ENCODE data around the gene GGT6.

The GGT6 gene

GRCh38 chr17:4558347-4558971 is 1.9 kb downstream of the GGT6 start (continued):
- TF ChIP-seq ZBTB11 (tag by site-specific recombination; conservative IDR thresholded peaks at IDR 0.05; ENCODE audit: low read depth), result no peak
- no peak for TF ChIP-seq ZSCAN18 (tag by site-specific recombination; IDR thresholded peaks at IDR 0.05)
- no peak for TF ChIP-seq PBX3 (CRISPR knock-in tag; IDR thresholded peaks at IDR 0.05)
- TF ChIP-seq ZNF654 (tag by site-specific recombination; IDR thresholded peaks at IDR 0.05; ENCODE audit: low read depth), result no peak
- no peak for TF ChIP-seq ZNF174 (tag by site-specific recombination; IDR thresholded peaks at IDR 0.05)

- Histone ChIP-seq H3K4me3 (ENCODE audit: low read depth, low read length) (no peak overlapping the region), H3K36me3 (ENCODE audit: control insufficient read depth in 2 of 2, insufficient read depth in 1 of 2, low read length in 2 of 2) (peaks cover 2 to 16% of the 10 kb centered on the region in 2 experiments; a peak in 2 of 3 replicates), H3K27ac (ENCODE audit: extremely low read depth, low read depth, low read length) (no peak overlapping the region), H3K9me3 (ENCODE audit: control insufficient read depth, insufficient read depth, low read depth, low read length) (no peaks in the 10 kb centered on the region), H3K4me1 (ENCODE audit: control insufficient read depth, insufficient read depth, low read length) (peaks cover 6% of the 10 kb centered on the region; the same call in 1 of the 2 replicates)
- ChIA-PET CTCF (interaction anchor here (0.7 to 4.2 kb wide), 4 partner anchors 7 to 16 kb away, joined by 3 to 32 read pairs (median 5); no protein-coding TSS in a partner anchor), POLR2A (no interaction called here)
- TF ChIP-seq ZIC2 (tag by site-specific recombination; IDR thresholded peaks at IDR 0.05), result peak; percentile 94
- TF ChIP-seq ZNF596 (tag by site-specific recombination; IDR thresholded peaks at IDR 0.05), result no peak
These were observed 2.6 kb downstream of the GGT6 start for GRCh38 chr17:4557626-4558346.

- no peak overlapping the region for H3K4me3 ChIP-seq (ENCODE audit: low read depth, low read length)
- ChIA-PET POLR2A (interaction anchor here (0.7 kb wide), 1 partner anchor 408 kb away, joined by 9 read pairs; no protein-coding TSS in a partner anchor), CTCF (interaction anchor here (0.5 to 4.2 kb wide), 6 partner anchors 8 to 135 kb away, joined by 3 to 32 read pairs (median 4); no protein-coding TSS in a partner anchor)
- no peaks in the 10 kb centered on the region for H3K9me3 ChIP-seq (ENCODE audit: control insufficient read depth, insufficient read depth, low read depth, low read length)
- peaks cover 10 to 24% of the 10 kb centered on the region in 2 experiments; a peak in 2 of 3 replicates for H3K36me3 ChIP-seq (ENCODE audit: control insufficient read depth in 2 of 2, insufficient read depth in 1 of 2, low read length in 2 of 2)
- H3K4me1 ChIP-seq (ENCODE audit: control insufficient read depth, insufficient read depth, low read length), result peaks cover 6% of the 10 kb centered on the region; the same call in 1 of the 2 replicates
- no peak overlapping the region for H3K27ac ChIP-seq (ENCODE audit: extremely low read depth, low read depth, low read length)
- TF ChIP-seq RBAK (tag by site-specific recombination; IDR thresholded peaks at IDR 0.05) (no peak), ZNF23 (tag by site-specific recombination; IDR thresholded peaks at IDR 0.05; ENCODE audit: borderline replicate concordance) (no peak), ZNF404 (tag by site-specific recombination; IDR thresholded peaks at IDR 0.05) (no peak), ZSCAN23 (tag by site-specific recombination; IDR thresholded peaks at IDR 0.05) (no peak), KLF17 (tag by site-specific recombination; IDR thresholded peaks at IDR 0.05) (no peak), KLF8 (tag by site-specific recombination; IDR thresholded peaks at IDR 0.05) (no peak), ZNF521 (tag by site-specific recombination; IDR thresholded peaks at IDR 0.05) (no peak), ZNF19 (tag by site-specific recombination; IDR thresholded peaks at IDR 0.05; ENCODE audit: low read depth) (no peak), ZNF18 (tag by site-specific recombination; IDR thresholded peaks at IDR 0.05) (no peak), ZNF37A (tag by site-specific recombination; IDR thresholded peaks at IDR 0.05) (no peak), ZXDB (tag by site-specific recombination; IDR thresholded peaks at IDR 0.05) (no peak), YY2 (tag by site-specific recombination; IDR thresholded peaks at IDR 0.05) (no peak), ZNF302 (tag by site-specific recombination; IDR thresholded peaks at IDR 0.05; ENCODE audit: low read depth) (no peak), ZBTB44 (tag by site-specific recombination; IDR thresholded peaks at IDR 0.05) (no peak)
These were observed 3.4 kb downstream of the GGT6 start for GRCh38 chr17:4556996-4557395.

Measured in HEK293 (cell line).